GM21619 (cell line): Measurements from ENCODE around the gene SMIM28.
"Not testable (repeated sequence)": the region's sequence is repeated elsewhere in the genome, so short reads cannot be mapped to it uniquely, and the experiment has no call there.

ENCODE experiments used
- ATAC-seq: cut with Tn5 transposase; IDR thresholded peaks from one replicate; pipeline ENCODE4 v1.9.1; 2021; ENCODE audit not compliant: unreplicated experiment

The SMIM28 gene

GRCh38 chr6:138377844-138378243 is at the start of gene SMIM28:
Gene SMIM28, plus strand, starts transcription at chr6:138377905. Its CDS starts 168 bp downstream, at chr6:138378073.
- ATAC-seq: no peak

- no peak for ATAC-seq
Measured at GRCh38 chr6:138328210-138328609, 49.5 kb upstream of the SMIM28 start.

- no peak for ATAC-seq
Measured at GRCh38 chr6:138330763-138331162, 46.9 kb upstream of the SMIM28 start.

- ATAC-seq: no peak
Measured at GRCh38 chr6:138331444-138331843, 46.3 kb upstream of the SMIM28 start.

GRCh38 chr6:138331984-138332383 is 45.7 kb upstream of the SMIM28 start:
- ATAC-seq: no peak

- no peak for ATAC-seq
Measured at GRCh38 chr6:138334000-138334399, 43.7 kb upstream of the SMIM28 start.

- ATAC-seq: no peak
Measured at GRCh38 chr6:138334963-138335362, 42.7 kb upstream of the SMIM28 start.

GRCh38 chr6:138336221-138336620 is 41.5 kb upstream of the SMIM28 start:
- no peak for ATAC-seq

GRCh38 chr6:138337076-138337475 is 40.6 kb upstream of the SMIM28 start:
- no peak for ATAC-seq

- no peak for ATAC-seq
Measured at GRCh38 chr6:138339024-138339423, 38.7 kb upstream of the SMIM28 start.

GRCh38 chr6:138341176-138341575 is 36.5 kb upstream of the SMIM28 start:
- no peak for ATAC-seq

- no peak for ATAC-seq
Measured at GRCh38 chr6:138343112-138343511, 34.6 kb upstream of the SMIM28 start.

GRCh38 chr6:138345565-138346285 is 32.0 kb upstream of the SMIM28 start:
- no peak for ATAC-seq

- ATAC-seq: no peak
Measured at GRCh38 chr6:138346302-138347195, 31.2 kb upstream of the SMIM28 start.

- no peak for ATAC-seq
Measured at GRCh38 chr6:138347864-138348263, 29.8 kb upstream of the SMIM28 start.

- no peak for ATAC-seq
Measured at GRCh38 chr6:138349891-138350290, 27.8 kb upstream of the SMIM28 start.

- no peak for ATAC-seq
Measured at GRCh38 chr6:138357928-138358327, 19.8 kb upstream of the SMIM28 start.

- ATAC-seq: not testable (repeated sequence)
Measured at GRCh38 chr6:138368684-138369083, 9.0 kb upstream of the SMIM28 start.

GRCh38 chr6:138370631-138371451 is 6.9 kb upstream of the SMIM28 start:
- ATAC-seq: no peak

- no peak for ATAC-seq
Measured at GRCh38 chr6:138371452-138371711, 6.3 kb upstream of the SMIM28 start.

- ATAC-seq: no peak
Measured at GRCh38 chr6:138371720-138372119, 6.0 kb upstream of the SMIM28 start.
